Fibroblast of the aortic adventitia (primary cell): Measurements from ENCODE around the gene C5AR2. TPM values are rescaled to one million over a fixed set of nuclear protein-coding genes. Genes with fewer than 3 reads are reported as not detected.

Experiments used
- DNase-seq: peaks from one replicate; pipeline ENCODE4 v3.0.0-alpha.2; 2010; ENCODE audit warnings: low read depth
- H3K4me3 ChIP-seq: 2 replicates; pipeline ENCODE4 v1.5.1; 2011; ENCODE audit warnings: low read depth, mild to moderate bottlenecking, control low read depth, low read length, moderate library complexity
- total RNA-seq: library from RNA; depleted of rRNA; stranded (reverse); fragments of >200 nt; gene quantifications from 2 replicates; pipeline ENCODE4 v1.2.3, GENCODE V29; 2012; ENCODE audit warnings: low replicate concordance
- TF ChIP-seq, protein P1 (sequence below): IDR thresholded peaks from 2 replicates; pipeline ENCODE4 v1.5.1; 2011; ENCODE audit warnings: mild to moderate bottlenecking, low read length, control low read depth, inconsistent platforms; ENCODE audit not compliant: insufficient read depth

Gene C5AR2
- total RNA-seq, 1 donor: 0.63 TPM

GRCh38 chr19:47348819-47349795 lies 17.1 kb downstream of the C5AR2 start, which contains the start of gene DHX34:
Gene DHX34 (plus strand): TSS chr19:47349315. CDS start chr19:47353031, 3,716 bp downstream.
- TF ChIP-seq, protein P1, sequence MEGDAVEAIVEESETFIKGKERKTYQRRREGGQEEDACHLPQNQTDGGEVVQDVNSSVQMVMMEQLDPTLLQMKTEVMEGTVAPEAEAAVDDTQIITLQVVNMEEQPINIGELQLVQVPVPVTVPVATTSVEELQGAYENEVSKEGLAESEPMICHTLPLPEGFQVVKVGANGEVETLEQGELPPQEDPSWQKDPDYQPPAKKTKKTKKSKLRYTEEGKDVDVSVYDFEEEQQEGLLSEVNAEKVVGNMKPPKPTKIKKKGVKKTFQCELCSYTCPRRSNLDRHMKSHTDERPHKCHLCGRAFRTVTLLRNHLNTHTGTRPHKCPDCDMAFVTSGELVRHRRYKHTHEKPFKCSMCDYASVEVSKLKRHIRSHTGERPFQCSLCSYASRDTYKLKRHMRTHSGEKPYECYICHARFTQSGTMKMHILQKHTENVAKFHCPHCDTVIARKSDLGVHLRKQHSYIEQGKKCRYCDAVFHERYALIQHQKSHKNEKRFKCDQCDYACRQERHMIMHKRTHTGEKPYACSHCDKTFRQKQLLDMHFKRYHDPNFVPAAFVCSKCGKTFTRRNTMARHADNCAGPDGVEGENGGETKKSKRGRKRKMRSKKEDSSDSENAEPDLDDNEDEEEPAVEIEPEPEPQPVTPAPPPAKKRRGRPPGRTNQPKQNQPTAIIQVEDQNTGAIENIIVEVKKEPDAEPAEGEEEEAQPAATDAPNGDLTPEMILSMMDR: peak; percentile 98
- peak within 1 kb of the TSS; percentile 81 for H3K4me3 ChIP-seq
- peak; percentile 99 for DNase-seq

- TF ChIP-seq, protein P1: no peak
- DNase-seq: no peak
- H3K4me3 ChIP-seq: no peak overlapping the region
Measured at GRCh38 chr19:47350630-47351029, 18.7 kb downstream of the C5AR2 start.

DNA sequence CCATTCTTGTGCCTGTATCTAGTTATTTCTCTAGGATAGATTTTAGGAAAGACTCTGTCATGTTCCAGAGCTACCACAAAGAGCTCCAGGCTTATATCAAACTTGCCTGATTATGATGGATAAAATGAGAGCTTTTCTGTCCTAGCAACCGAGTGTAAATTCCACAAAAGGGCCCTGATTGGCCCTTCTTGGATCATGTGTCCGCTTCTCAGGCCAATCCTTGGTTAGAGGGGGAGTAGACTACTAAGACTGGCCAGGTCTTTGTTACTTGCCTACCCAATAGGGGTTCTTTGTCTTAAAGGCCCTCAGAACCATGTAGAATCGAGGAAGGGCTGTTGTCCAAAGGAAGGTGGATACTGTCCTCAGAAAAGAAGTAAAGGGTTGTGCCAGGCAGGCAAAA lies 19.6 kb downstream of the C5AR2 start:
- TF ChIP-seq, protein P1: no peak
- no peak overlapping the region for H3K4me3 ChIP-seq
- DNase-seq: peak; percentile 32

GRCh38 chr19:47352095-47352494 lies 20.1 kb downstream of the C5AR2 start:
- no peak for DNase-seq
- TF ChIP-seq, protein P1: no peak
- no peak overlapping the region for H3K4me3 ChIP-seq

DNA sequence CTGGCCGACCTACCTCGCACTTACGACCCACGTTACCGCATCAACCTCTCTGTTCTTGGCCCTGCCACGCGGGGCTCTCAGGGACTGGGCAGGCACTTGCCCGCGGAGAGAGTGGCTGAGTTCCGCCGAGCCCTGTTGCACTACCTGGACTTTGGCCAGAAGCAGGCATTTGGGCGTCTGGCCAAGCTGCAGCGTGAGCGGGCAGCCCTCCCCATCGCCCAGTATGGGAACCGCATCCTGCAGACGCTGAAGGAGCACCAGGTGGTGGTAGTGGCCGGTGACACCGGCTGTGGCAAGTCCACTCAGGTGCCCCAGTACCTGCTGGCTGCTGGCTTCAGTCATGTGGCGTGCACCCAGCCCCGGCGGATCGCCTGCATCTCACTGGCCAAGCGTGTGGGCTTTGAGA lies 21.3 kb downstream of the C5AR2 start:
- no peak overlapping the region for H3K4me3 ChIP-seq
- no peak for DNase-seq
- TF ChIP-seq, protein P1: no peak

DNA sequence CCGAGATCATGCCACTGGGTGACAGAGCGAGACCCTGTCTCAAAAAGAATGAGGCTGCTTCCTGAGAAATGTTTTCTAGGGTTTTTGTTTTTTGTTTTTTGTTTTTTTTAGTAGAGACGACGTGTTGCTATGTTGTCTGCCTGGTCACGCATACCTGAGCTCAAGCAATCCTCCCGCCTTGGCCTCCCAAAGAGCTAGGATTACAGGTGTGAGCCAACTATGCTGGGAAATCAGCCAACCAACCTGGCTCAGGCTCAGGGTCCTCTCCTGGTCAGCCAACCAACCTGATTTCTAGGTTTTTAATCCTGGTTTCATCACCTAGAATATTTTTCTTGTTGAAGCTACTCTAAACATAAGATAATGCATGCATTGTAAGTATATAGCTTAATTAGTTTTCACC lies 24.9 kb downstream of the C5AR2 start:
- TF ChIP-seq, protein P1: no peak
- H3K4me3 ChIP-seq: no peak overlapping the region
- DNase-seq: no peak
